Stimulated activated CD4-positive, alpha-beta T cell treated with anti-CD3 and anti-CD28 coated beads, Interleukin-1b, Interleukin-23, amount 100 ng/mL, for 48 hours (primary cell): ENCODE results near the gene CACNA1S.

Source experiments
- DNase-seq: peaks from one replicate; pipeline ENCODE4 v3.0.0-alpha.2; 2020

Gene CACNA1S

DNA sequence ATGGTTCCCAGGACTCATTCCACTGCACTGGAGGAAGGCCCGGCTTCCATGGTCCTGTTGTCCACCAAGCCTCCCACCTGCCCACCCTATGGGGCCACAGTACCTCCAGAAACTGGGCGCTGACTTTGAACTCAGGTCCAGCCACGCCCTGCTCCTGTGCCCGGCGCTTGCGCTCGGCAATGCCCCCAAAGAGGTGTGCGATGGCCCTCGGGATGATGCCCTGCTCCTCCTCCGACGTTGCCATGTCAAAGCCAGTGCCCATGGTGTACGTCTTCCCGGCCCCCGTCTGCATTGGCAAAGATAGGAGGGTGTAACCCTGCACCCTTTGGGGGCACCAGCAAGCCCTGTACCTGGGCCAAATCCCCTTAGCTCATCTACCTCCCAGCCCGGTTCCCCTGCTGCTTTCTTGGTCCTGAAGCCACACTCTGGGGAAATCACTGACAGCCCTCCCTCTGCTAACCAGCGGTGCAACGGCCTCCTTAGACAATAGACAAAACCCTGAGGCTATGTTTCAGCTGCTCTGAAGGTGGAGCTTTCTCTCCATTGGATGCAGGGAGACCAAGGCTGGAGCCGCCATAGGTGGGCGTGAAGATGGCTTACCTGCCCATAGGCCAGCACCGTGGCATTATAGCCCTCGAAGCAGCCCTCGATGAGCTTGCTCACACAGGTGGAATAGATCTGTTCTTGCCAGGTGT is 103.4 kb downstream of the CACNA1S start:
- DNase-seq = no peak

DNA sequence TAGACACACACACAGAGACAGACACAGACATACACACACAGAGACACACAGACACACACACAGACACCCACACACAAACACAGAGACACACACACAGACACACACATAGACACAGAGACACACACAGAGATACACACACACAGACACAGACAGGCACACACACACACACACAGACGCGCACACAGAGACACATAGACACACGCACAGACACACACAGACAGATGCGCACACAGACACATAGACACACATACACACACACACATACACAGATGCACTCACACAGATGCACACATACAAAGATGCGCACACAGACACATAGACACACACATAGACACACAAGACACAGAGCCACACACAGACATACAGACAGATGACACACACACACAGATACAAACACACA is 104.7 kb downstream of the CACNA1S start:
- DNase-seq = no peak

DNA sequence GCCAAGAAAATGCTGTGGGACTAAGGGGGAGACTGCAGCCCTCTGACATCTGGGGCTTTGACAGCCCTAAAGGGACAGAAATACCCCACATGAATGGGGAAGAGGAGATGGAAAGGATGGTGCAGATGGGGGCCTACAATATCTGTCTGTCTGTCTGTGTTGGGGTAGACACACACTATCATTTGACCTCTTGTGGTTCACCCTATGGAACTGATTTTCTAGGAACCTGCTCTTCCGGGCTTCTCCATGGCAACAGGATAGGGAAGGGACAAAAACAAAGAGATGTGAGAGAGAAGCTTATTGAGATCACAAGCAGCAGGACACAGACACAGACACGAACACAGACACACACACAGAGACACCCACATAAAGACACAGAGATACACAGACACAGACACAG is 105.8 kb downstream of the CACNA1S start:
- no peak for DNase-seq

DNA sequence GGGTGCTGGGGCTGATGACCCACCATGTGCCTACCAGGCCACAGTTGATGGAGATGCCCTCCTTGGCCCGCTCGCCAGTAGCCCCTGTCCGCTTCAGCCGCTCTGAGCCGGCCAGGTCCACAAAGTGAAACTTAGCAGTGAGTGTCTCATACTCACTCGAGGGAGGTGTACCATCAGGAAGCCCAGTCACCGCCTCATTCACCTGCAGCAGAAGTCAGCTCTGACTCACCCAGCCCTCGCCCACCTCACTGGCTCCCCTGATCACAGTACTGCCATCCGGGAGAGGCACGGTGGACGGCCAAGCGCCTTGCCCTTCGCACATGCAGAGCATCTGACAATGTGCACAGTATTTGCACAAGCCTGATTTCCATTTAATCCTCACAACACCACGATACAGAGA is 107.5 kb downstream of the CACNA1S start:
- DNase-seq = no peak

DNA sequence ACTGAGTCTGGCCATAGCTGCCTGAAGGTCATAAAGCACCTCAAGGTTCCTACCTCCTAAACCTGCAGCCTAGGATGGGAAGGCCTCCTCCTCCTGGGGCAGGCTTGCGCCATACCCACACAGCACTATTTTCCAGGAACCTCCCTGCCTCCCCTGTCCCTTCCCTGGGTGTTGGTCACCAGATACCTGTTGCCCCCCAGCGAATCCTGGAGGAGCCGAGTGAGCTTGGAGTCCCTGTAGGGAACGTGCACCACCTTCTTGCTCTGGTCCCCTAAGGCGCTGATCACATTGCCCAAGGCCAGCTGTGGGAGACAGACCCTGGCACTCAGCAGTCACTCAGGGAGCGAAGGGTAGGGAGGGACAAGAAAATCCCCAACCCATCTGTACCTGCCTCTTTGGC is 108.1 kb downstream of the CACNA1S start:
- DNase-seq = no peak

DNA sequence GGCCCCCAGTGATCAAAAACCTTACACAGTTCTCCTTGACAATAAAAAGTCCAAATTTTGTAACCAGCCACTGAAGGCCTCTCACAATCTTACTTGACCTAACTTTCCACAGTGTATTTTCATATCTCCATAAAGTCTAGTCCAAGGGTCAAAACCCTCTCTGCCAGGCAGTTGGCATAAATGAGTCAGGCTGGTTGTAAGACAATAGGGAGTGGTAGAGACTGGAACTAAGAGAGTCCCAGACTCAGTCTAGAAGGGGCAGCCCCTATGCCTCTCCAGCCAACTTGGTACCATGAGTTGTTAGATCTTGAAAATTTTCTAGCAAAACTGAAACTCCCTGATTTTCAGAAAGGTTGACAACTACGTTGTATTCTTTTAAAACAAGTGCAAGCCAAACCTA is 109.7 kb downstream of the CACNA1S start:
- peak; percentile 30 for DNase-seq

DNA sequence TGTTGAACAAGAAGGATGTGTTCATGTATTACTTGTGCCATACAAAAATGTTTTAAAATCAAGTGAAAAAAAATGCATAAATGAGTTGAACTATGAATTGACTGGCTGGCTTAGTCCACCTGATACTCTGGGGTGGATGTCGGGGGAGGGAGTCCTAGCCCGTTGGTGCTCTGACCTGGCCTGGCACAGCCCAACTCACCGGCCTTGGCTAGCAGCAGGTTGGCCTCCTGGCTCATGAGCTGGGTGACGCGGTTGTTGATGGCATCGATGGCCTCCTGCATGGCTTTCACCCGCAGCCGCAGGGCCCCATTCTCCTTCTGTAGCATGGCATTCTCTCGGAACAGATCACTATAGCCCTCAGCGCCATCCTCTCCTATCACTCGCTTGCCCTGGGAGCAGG is 110.3 kb downstream of the CACNA1S start:
- no peak for DNase-seq

DNA sequence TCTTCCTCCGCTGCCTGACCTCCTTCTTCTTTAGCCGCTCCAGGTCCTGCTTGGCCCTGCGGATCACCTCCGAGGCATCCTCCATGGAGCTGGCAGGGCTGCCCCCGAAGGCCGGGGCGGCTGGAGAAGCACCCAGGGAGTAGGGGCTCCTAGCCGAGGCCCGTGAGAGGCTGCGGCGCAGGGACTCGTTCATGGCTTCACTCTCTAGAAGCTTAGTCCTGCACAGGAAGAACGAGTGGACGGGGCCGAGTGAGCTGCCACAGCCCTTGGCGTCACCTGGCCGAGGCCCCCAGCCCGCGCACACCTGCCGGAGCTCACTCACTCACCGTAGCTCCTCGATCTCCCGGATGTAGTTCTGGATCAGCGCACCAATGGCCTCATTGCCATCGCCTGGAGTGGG is 111.8 kb downstream of the CACNA1S start:
- DNase-seq = no peak

DNA sequence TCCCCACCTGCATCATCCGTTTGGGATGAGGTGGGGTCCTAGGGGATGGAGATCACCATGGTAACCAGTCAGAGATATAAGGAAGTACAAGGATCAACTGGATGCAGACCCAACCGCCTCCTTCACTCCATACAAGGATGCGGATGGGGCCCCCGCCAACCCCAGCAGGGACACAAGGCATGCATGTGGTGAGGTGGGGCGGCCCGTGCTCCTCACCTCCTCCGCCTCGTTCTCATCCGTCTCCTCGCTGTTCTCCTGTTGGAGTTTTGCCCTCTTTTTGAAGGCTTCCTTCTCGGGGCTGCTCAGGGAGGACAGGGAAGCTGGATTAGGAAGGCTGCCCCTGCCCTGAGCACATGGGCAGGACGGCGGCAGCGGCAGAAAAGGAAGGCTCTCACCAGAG is 112.6 kb downstream of the CACNA1S start:
- no peak for DNase-seq

DNA sequence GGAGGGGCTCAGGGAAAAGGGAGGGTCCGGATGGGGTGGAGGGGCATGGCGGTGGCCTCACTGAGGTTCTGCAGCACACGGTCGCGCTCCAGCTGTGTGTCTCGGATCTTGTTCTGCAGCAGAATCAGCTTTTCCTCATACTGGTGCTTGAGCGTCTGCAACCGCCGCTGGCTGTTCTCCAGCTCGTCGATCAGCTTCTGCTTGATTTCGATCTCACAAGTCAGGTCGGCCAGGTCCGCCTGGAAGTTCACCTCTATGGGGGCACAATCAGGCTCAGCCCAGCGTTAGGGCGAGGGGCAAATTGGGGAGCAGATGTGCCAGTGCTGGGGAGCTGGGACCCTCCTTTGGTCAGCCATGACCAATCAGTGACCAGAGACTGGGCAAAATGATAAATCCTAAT is 113.9 kb downstream of the CACNA1S start:
- DNase-seq = no peak

DNA sequence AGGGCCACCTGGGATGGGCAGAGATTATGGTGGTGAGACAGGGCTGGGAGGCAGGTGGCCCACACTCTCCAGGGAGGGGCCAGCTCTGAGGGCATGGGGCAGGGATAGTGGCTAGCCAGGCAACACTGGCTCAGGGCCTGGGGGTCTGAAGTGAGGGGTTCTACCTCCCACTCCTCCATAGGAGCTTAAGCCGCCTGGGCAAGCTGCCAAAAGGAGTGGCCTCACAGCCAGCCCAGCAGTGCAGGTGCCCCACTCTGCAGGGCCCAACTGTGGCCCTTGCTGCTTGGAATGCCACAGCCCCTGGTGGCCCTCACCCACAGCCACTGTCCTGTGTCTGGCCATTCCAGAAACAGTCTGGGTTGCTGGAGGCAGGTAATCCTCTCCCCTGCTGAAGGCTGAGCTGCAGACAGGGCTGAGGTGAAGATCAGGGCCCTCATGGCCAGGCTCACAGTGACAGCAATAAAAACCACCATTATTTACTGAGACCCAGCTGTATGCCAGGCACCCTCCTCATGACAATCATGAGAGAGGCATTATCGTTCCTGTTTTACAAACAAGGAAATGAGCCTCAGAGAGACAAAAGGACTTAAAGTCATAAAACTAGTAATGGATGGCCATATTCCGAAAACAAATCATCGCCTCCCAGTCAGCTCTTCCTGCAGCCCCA is 119.7 kb downstream of the CACNA1S start:
- no peak for DNase-seq

DNA sequence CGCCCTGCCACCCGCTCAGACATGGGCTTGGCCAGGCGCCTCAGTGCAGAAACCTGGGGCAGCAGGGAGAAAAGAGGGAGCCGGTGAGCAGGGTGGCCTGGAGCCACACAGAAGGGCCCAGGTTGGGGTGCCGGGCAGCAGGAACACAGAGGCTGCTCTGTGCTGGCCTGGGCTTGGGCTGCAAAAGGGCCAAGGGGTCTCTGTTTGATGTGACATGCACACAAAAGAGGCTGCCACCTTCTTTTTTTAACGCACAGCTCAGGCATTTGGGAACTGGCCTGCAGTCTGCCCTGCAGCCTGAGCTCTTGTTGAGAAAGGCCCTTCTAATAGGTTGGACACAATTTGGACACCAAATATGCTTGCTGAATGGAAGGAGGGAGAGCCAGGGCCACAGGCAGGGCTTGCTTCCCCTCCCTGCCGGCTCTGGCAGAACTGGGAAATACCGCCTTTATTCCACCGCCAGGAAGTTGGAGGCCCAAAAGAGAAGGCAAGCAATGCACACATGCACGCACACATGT is 121.1 kb downstream of the CACNA1S start:
- DNase-seq = no peak

DNA sequence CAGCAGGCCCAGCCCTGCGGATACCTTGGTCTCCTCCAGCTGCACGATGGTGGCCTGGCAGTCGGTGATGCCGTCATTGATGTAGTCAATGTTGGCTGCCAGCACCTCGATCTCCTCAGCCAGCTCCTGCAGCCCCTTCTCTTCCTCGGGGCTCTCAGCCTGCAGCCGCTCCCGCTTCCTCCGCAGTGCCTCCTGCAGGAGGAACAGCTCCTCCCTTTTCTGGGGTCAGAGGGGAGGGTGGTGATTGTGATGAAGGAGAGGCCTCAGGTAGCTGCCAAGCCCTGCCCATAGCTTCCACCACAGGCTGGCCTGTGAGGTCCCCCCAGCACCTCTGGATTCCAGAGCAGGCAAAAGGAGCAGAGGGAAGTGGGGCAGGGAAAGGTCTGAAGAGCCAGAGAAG is 122.1 kb downstream of the CACNA1S start:
- no peak for DNase-seq
